BJ (cell line): ENCODE data around the gene RIMBP2. TPM values are rescaled to one million over a fixed set of nuclear protein-coding genes. Genes with fewer than 3 reads are reported as not detected.
"Not testable (repeated sequence)": the region's sequence is repeated elsewhere in the genome, so short reads cannot be mapped to it uniquely, and the experiment has no call there.

Experiments used
- CTCF ChIA-PET: fragments of 350-600 bp; formaldehyde crosslinking; extraction: SDS; loops from one replicate; lab custom pipeline; 2021; ENCODE audit warnings: antibody characterized with exemption, inconsistent platforms; lab: Yijun Ruan, JAX
- POLR2A ChIA-PET: fragments of 300-600 bp; sonication (Branson Sonifier 250); formaldehyde crosslinking; extraction: SDS; loops from one replicate; lab custom pipeline; 2021; ENCODE audit warnings: antibody characterized with exemption; lab: Charles Lee
- DNase-seq: peaks from one replicate; pipeline ENCODE4 v3.0.0-alpha.2; 2011; ENCODE audit warnings: low read depth
- H3K27me3 ChIP-seq: 2 replicates; pipeline ENCODE4 v1.6.0; 2011; ENCODE audit warnings: low read length; ENCODE audit not compliant: control insufficient read depth, insufficient read depth
- H3K36me3 ChIP-seq: 2 replicates; pipeline ENCODE4 v1.5.1; 2011; ENCODE audit warnings: low read length; ENCODE audit not compliant: control insufficient read depth, insufficient read depth
- H3K4me3 ChIP-seq: 2 replicates; pipeline ENCODE4 v1.5.1; 2011; ENCODE audit warnings: low read depth, mild to moderate bottlenecking, control low read depth, low read length
- polyA plus RNA-seq: library from polyadenylated mRNA; depleted of rRNA; stranded (reverse); fragments of >200 nt; gene quantifications from 2 replicates; pipeline ENCODE4 v1.2.3, GENCODE V29; 2011
- TF ChIP-seq, protein P1 (sequence below): IDR thresholded peaks from 2 replicates; pipeline ENCODE4 v1.5.1; 2011; ENCODE audit warnings: low read depth, mild to moderate bottlenecking, control low read depth, inconsistent platforms, low read length, moderate library complexity; ENCODE audit not compliant: insufficient read depth

The RIMBP2 gene
- polyA plus RNA-seq, 1 experiment: 0.05 TPM

GRCh38 chr12:130591736-130592135 is 124.4 kb downstream of the RIMBP2 start:
- no peaks in the 10 kb centered on the region for H3K36me3 ChIP-seq
- POLR2A ChIA-PET: no interaction called here
- no peaks in the 10 kb centered on the region for H3K27me3 ChIP-seq
- H3K4me3 ChIP-seq: no peak overlapping the region
- CTCF ChIA-PET: no interaction called here
- DNase-seq: no peak
- TF ChIP-seq, protein P1, sequence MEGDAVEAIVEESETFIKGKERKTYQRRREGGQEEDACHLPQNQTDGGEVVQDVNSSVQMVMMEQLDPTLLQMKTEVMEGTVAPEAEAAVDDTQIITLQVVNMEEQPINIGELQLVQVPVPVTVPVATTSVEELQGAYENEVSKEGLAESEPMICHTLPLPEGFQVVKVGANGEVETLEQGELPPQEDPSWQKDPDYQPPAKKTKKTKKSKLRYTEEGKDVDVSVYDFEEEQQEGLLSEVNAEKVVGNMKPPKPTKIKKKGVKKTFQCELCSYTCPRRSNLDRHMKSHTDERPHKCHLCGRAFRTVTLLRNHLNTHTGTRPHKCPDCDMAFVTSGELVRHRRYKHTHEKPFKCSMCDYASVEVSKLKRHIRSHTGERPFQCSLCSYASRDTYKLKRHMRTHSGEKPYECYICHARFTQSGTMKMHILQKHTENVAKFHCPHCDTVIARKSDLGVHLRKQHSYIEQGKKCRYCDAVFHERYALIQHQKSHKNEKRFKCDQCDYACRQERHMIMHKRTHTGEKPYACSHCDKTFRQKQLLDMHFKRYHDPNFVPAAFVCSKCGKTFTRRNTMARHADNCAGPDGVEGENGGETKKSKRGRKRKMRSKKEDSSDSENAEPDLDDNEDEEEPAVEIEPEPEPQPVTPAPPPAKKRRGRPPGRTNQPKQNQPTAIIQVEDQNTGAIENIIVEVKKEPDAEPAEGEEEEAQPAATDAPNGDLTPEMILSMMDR: no peak

- no peak for DNase-seq
- TF ChIP-seq, protein P1: no peak
- ChIA-PET CTCF (no interaction called here), POLR2A (no interaction called here)
- no peak overlapping the region for H3K4me3 ChIP-seq
- H3K36me3 ChIP-seq: no peaks in the 10 kb centered on the region
- H3K27me3 ChIP-seq: no peaks in the 10 kb centered on the region
Measured at GRCh38 chr12:130590685-130591084, 125.4 kb downstream of the RIMBP2 start.

DNA sequence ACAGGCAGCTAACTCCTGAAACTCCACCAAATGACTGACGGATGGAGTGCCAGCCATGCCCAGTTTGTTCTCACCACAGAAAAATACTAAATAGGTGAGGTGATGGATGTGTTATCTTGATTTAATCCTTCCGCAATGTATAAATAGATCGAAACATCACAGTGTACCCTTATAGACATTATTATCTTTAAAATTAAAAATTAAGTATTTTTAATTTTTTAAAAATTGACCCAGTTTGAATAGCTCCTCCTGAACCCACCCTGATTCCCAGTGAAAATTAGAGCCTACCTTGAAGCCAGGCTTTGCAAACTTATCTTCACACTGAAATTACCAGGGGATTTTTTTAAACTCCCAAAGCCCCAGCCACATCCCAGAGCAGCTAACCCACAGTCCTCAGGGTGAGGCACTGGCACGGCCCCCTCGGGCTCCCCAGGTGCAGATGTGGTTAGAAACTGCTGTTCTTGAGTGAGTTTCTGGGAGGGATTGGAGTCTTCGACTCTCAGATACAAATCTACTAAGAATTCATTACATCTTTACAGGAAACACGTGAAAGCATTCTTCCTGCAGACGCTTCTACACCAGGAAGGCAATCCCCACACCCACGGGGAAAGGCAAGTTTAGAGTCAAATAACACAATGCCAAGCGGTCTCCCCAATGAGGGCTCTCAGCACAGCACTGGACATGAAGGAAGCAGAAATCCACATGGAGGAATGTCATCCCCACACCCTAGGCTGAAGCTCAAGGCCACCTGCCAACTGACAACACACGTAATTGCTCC is 126.4 kb downstream of the RIMBP2 start:
- H3K27me3 ChIP-seq: no peaks in the 10 kb centered on the region
- H3K4me3 ChIP-seq: no peak overlapping the region
- H3K36me3 ChIP-seq: no peaks in the 10 kb centered on the region
- POLR2A ChIA-PET: no interaction called here
- CTCF ChIA-PET: no interaction called here
- TF ChIP-seq, protein P1: no peak
- no peak for DNase-seq

GRCh38 chr12:130588696-130589539 is 127.2 kb downstream of the RIMBP2 start:
- Histone ChIP-seq H3K4me3 (no peak overlapping the region), H3K27me3 (no peaks in the 10 kb centered on the region), H3K36me3 (no peaks in the 10 kb centered on the region)
- DNase-seq: no peak
- ChIA-PET POLR2A (no interaction called here), CTCF (interaction anchor here (0.5 kb wide), 1 partner anchor 167 kb away, joined by 3 read pairs; no protein-coding TSS in a partner anchor)
- TF ChIP-seq, protein P1: no peak

GRCh38 chr12:130587966-130588365 is 128.1 kb downstream of the RIMBP2 start:
- Histone ChIP-seq H3K27me3 (no peaks in the 10 kb centered on the region), H3K36me3 (no peaks in the 10 kb centered on the region), H3K4me3 (no peak overlapping the region)
- ChIA-PET CTCF (interaction anchor here (0.5 kb wide), 1 partner anchor 166 kb away, joined by 3 read pairs; no protein-coding TSS in a partner anchor), POLR2A (no interaction called here)
- TF ChIP-seq, protein P1: no peak
- DNase-seq: no peak

- H3K4me3 ChIP-seq, POLR2A ChIA-PET, DNase-seq, CTCF ChIA-PET, H3K36me3 ChIP-seq, H3K27me3 ChIP-seq: not testable (repeated sequence)
Measured at GRCh38 chr12:130584475-130584874, 131.6 kb downstream of the RIMBP2 start.
